Activated CD8-positive, alpha-beta memory T cell treated with anti-CD3 and anti-CD28 coated beads, Interleukin-2, amount 10 ng/mL, durations not matched to agents 7 days and 5 days (primary cell): Measurements from ENCODE around the gene CACNA1B. TPM values are rescaled to one million over a fixed set of nuclear protein-coding genes. Genes with fewer than 3 reads are reported as not detected.

ENCODE experiments used
- ATAC-seq: fragments of 150-1000 bp; cut with Tn5 transposase; one replicate; pipeline ENCODE4 v1.10.0; 2021; ENCODE audit warnings: moderate library complexity
- CTCF ChIA-PET: fragments of 350-600 bp; sonication (Branson Sonifier 250); formaldehyde crosslinking; loops from one replicate; lab custom pipeline; 2021; ENCODE audit warnings: antibody characterized with exemption; lab: Charles Lee
- DNase-seq: peaks from one replicate; pipeline ENCODE4 v3.0.0-alpha.2; 2020
- H3K27ac Mint-ChIP-seq: one replicate; pipeline ENCODE4 v1.8.0; 2021; ENCODE audit warnings: mild to moderate bottlenecking, mixed read lengths
- H3K27me3 Mint-ChIP-seq: one replicate; pipeline ENCODE4 v1.8.0; 2021; ENCODE audit warnings: mixed read lengths
- H3K36me3 Mint-ChIP-seq: one replicate; pipeline ENCODE4 v1.8.0; 2021; ENCODE audit warnings: mild to moderate bottlenecking, mixed read lengths
- H3K4me1 Mint-ChIP-seq: one replicate; pipeline ENCODE4 v1.8.0; 2021; ENCODE audit warnings: mixed read lengths
- H3K4me3 Mint-ChIP-seq: one replicate; pipeline ENCODE4 v1.8.0; 2021; ENCODE audit warnings: mild to moderate bottlenecking, moderate library complexity, mixed read lengths
- H3K9me3 Mint-ChIP-seq: one replicate; pipeline ENCODE4 v1.8.0; 2022; ENCODE audit warnings: low read depth, mixed read lengths
- total RNA-seq, 2 experiments: library from RNA; stranded (reverse); gene quantifications; one replicate each; pipeline ENCODE4 v1.2.3, GENCODE V29; 2021

The CACNA1B gene
- total RNA-seq, 2 experiments from 2014 or later, result not detected

GRCh38 chr9:138022121-138022741, 144.6 kb downstream of the CACNA1B start:
- ATAC-seq (no peak), DNase-seq (peak; percentile 39)
- H3K9me3 Mint-ChIP-seq, result no peaks in the 10 kb centered on the region
- H3K4me3 Mint-ChIP-seq, result no peak overlapping the region
- H3K27me3 Mint-ChIP-seq, result peaks cover 39% of the 10 kb centered on the region
- no peaks in the 10 kb centered on the region for H3K4me1 Mint-ChIP-seq
- no peak overlapping the region for H3K27ac Mint-ChIP-seq
- no peaks in the 10 kb centered on the region for H3K36me3 Mint-ChIP-seq
- CTCF ChIA-PET, result no interaction called here

DNA sequence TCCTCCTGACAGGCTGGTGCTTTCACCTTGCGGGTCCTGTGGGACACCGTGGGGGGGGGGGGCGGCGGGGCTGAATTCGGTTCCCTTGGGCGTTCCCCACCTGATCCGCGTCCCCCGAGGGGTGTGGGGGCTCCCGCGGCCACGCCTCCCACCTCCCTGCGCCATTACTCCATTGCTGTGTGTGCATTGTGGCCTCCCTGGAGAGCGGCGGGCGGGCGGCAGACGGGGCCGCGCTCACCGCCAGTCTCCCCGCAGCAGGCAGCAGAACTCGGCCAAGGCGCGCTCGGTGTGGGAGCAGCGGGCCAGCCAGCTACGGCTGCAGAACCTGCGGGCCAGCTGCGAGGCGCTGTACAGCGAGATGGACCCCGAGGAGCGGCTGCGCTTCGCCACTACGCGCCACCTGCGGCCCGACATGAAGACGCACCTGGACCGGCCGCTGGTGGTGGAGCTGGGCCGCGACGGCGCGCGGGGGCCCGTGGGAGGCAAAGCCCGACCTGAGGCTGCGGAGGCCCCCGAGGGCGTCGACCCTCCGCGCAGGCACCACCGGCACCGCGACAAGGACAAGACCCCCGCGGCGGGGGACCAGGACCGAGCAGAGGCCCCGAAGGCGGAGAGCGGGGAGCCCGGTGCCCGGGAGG, 145.3 kb downstream of the CACNA1B start:
- Mint-ChIP-seq H3K4me1 (no peaks in the 10 kb centered on the region), H3K4me3 (no peak overlapping the region), H3K27ac (no peak overlapping the region), H3K36me3 (no peaks in the 10 kb centered on the region), H3K27me3 (peaks cover 41% of the 10 kb centered on the region), H3K9me3 (no peaks in the 10 kb centered on the region)
- CTCF ChIA-PET, result no interaction called here
- ATAC-seq, result no peak
- no peak for DNase-seq

DNA sequence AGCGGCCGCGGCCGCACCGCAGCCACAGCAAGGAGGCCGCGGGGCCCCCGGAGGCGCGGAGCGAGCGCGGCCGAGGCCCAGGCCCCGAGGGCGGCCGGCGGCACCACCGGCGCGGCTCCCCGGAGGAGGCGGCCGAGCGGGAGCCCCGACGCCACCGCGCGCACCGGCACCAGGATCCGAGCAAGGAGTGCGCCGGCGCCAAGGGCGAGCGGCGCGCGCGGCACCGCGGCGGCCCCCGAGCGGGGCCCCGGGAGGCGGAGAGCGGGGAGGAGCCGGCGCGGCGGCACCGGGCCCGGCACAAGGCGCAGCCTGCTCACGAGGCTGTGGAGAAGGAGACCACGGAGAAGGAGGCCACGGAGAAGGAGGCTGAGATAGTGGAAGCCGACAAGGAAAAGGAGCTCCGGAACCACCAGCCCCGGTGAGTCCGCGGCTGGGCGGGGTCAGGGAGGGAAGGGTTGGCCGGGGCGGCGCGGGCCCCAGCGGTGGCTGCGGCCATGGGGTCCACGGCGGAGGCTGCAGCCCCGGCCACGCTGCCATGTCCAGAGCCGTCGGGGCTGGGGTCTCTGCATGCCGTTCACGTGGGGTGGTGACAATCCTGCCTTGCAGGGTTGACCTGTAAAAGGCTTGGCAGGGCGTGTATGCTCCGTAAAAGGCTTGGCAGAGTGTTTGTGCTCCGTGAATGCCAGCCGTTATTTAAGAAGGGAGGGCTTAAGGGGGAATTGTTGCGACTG, 146.0 kb downstream of the CACNA1B start:
- no peak overlapping the region for H3K27ac Mint-ChIP-seq
- no peaks in the 10 kb centered on the region for H3K9me3 Mint-ChIP-seq
- DNase-seq (no peak), ATAC-seq (no peak)
- no peaks in the 10 kb centered on the region for H3K4me1 Mint-ChIP-seq
- no peak overlapping the region for H3K4me3 Mint-ChIP-seq
- CTCF ChIA-PET, result no interaction called here
- no peaks in the 10 kb centered on the region for H3K36me3 Mint-ChIP-seq
- peaks cover 46% of the 10 kb centered on the region for H3K27me3 Mint-ChIP-seq

- no peak for DNase-seq
- Mint-ChIP-seq H3K27ac (no peak overlapping the region), H3K4me3 (no peak overlapping the region), H3K4me1 (no peaks in the 10 kb centered on the region), H3K36me3 (no peaks in the 10 kb centered on the region), H3K9me3 (no peaks in the 10 kb centered on the region), H3K27me3 (peaks cover 48% of the 10 kb centered on the region)
- no peak for ATAC-seq
- CTCF ChIA-PET, result no interaction called here
Measured at GRCh38 chr9:138024131-138024530, 146.5 kb downstream of the CACNA1B start.

DNA sequence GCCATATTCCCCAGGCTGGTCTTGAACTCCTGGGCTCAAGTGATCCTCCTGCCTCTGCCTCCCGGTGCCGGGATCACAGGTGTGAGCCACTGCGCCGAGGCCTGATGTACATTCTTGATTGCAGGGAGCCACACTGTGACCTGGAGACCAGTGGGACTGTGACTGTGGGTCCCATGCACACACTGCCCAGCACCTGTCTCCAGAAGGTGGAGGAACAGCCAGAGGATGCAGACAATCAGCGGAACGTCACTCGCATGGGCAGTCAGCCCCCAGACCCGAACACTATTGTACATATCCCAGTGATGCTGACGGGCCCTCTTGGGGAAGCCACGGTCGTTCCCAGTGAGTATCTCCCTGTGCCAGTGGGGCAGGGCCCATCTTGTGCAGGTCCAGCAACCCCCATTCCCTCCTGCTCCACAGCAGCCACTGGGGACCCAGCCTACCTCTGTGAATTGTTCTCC, 147.3 kb downstream of the CACNA1B start:
- Mint-ChIP-seq H3K4me3 (no peak overlapping the region), H3K36me3 (no peaks in the 10 kb centered on the region), H3K9me3 (no peaks in the 10 kb centered on the region), H3K27me3 (peaks cover 53% of the 10 kb centered on the region), H3K27ac (no peak overlapping the region), H3K4me1 (no peaks in the 10 kb centered on the region)
- DNase-seq, result no peak
- CTCF ChIA-PET, result no interaction called here
- no peak for ATAC-seq

- Mint-ChIP-seq H3K4me3 (no peak overlapping the region), H3K27me3 (peaks cover 59% of the 10 kb centered on the region), H3K27ac (no peak overlapping the region), H3K36me3 (no peaks in the 10 kb centered on the region), H3K9me3 (no peaks in the 10 kb centered on the region), H3K4me1 (no peaks in the 10 kb centered on the region)
- DNase-seq (peak; percentile 32), ATAC-seq (no peak)
- CTCF ChIA-PET, result no interaction called here
Measured at GRCh38 chr9:138025417-138025816, 147.8 kb downstream of the CACNA1B start.

GRCh38 chr9:138025908-138026307, 148.3 kb downstream of the CACNA1B start:
- no peak overlapping the region for H3K27ac Mint-ChIP-seq
- DNase-seq (no peak), ATAC-seq (no peak)
- no peak overlapping the region for H3K4me3 Mint-ChIP-seq
- no peaks in the 10 kb centered on the region for H3K36me3 Mint-ChIP-seq
- no peaks in the 10 kb centered on the region for H3K9me3 Mint-ChIP-seq
- no peaks in the 10 kb centered on the region for H3K4me1 Mint-ChIP-seq
- CTCF ChIA-PET, result no interaction called here
- H3K27me3 Mint-ChIP-seq, result peaks cover 62% of the 10 kb centered on the region

GRCh38 chr9:138028596-138028995, 151.0 kb downstream of the CACNA1B start:
- CTCF ChIA-PET, result interaction anchor here (0.6 kb wide), 1 partner anchor 327 kb away, joined by 3 read pairs; no protein-coding TSS in a partner anchor
- Mint-ChIP-seq H3K9me3 (no peaks in the 10 kb centered on the region), H3K4me3 (no peak overlapping the region), H3K27ac (no peak overlapping the region), H3K27me3 (peaks cover 71% of the 10 kb centered on the region), H3K4me1 (no peaks in the 10 kb centered on the region), H3K36me3 (no peaks in the 10 kb centered on the region)
- ATAC-seq (no peak), DNase-seq (no peak)

DNA sequence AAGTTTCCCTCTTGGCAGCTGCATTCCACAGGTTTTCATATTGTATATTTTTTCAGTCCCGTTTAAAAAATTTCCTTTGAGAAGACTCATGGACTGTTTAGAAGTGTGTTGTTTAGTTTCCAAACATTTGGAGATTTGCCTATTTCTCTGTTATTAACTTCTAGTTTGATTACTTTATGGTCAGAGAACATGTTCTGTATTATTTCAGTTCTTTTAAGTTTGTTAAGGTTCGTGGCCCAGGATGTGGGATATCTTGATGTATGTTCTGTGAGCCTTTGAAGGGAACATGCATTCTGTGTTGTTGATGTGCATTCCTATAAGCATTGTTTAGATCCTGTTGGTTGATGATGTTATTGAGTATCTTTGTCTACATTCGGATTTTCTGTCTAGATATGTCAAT, 153.6 kb downstream of the CACNA1B start:
- Mint-ChIP-seq H3K9me3 (no peaks in the 10 kb centered on the region), H3K27me3 (peaks cover 60% of the 10 kb centered on the region), H3K27ac (no peak overlapping the region), H3K4me3 (no peak overlapping the region), H3K36me3 (no peaks in the 10 kb centered on the region), H3K4me1 (no peaks in the 10 kb centered on the region)
- CTCF ChIA-PET, result no interaction called here
- DNase-seq (no peak), ATAC-seq (no peak)

DNA sequence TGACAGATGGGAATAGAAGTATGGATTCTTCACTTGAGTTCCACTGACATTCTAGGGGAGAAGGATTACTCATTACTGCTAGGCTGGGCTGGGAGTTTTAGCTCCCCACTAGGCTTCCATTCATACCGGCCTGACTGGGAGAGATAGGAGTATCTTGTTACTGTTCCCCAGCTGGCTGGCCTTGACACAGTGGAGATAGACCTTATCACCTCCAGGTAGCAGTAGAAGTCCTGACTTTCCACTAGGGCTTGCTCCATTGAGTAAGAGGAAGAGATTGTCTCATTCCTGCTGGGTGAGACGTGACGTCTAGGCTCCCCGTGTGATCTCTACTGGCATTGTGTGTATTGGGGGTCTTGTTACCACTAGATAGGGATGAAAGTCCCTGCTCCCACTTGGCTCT, 156.4 kb downstream of the CACNA1B start:
- Mint-ChIP-seq H3K4me3 (no peak overlapping the region), H3K4me1 (no peaks in the 10 kb centered on the region), H3K27ac (no peak overlapping the region), H3K36me3 (no peaks in the 10 kb centered on the region), H3K9me3 (no peaks in the 10 kb centered on the region), H3K27me3 (peaks cover 45% of the 10 kb centered on the region)
- CTCF ChIA-PET, result no interaction called here
- DNase-seq, result no peak
- no peak for ATAC-seq

DNA sequence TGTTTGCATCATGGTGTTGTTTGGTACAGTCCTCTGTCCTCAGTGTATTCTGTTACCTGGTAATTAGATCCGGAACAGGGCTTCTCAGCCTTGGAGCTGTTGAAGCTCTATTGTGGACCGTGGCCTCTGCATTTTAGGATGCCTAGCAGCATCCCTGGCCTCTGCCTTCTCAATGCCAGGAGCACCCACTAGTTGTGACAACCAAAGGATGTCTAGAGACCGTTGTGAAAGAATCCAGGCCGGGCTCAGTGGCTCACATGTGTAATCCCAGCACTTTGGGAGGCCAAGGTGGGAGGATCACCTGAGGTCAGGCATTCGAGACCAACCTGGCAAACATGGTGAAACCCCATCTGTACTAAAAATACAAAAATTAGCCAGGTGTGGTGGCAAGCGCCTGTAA, 159.6 kb downstream of the CACNA1B start:
- Mint-ChIP-seq H3K4me3 (no peak overlapping the region), H3K9me3 (no peaks in the 10 kb centered on the region), H3K36me3 (no peaks in the 10 kb centered on the region), H3K4me1 (no peaks in the 10 kb centered on the region), H3K27ac (no peak overlapping the region), H3K27me3 (peaks cover 20% of the 10 kb centered on the region)
- DNase-seq (peak; percentile 19), ATAC-seq (no peak)
- CTCF ChIA-PET, result no interaction called here

DNA sequence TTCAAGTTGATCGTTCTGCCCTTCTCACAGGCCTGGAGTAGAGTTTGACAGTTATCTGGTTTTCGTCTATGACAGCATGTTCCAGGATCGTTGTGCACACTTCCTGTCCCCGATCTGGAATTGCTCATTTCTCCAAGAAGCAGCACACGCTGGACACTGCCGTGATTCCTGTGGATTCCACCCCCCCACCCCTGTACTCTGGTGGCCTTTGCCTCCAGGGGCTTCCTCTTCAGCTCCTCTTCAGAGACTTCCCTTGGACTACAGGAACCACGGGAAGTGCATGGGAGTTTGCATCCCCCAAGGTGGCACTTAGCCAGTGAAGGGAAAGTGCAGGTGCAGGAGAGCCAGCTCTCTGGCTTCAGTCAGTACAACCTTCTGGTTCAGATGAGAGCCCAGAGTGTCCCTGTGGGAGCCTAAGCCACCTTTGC, 160.7 kb downstream of the CACNA1B start:
- H3K4me1 Mint-ChIP-seq, result no peaks in the 10 kb centered on the region
- CTCF ChIA-PET, result no interaction called here
- DNase-seq, result peak; percentile 33
- H3K4me3 Mint-ChIP-seq, result no peak overlapping the region
- ATAC-seq, result no peak
- peaks cover 9% of the 10 kb centered on the region for H3K27me3 Mint-ChIP-seq
- no peaks in the 10 kb centered on the region for H3K36me3 Mint-ChIP-seq
- no peak overlapping the region for H3K27ac Mint-ChIP-seq
- no peaks in the 10 kb centered on the region for H3K9me3 Mint-ChIP-seq

GRCh38 chr9:138040446-138041430, 163.2 kb downstream of the CACNA1B start:
- no peak overlapping the region for H3K4me3 Mint-ChIP-seq
- peak; percentile 22 for DNase-seq
- CTCF ChIA-PET, result no interaction called here

More at GRCh38 chr9:138040446-138041430, 163.2 kb downstream of the CACNA1B start:
- ATAC-seq, result no peak
- H3K36me3 Mint-ChIP-seq, result no peaks in the 10 kb centered on the region
- H3K9me3 Mint-ChIP-seq, result no peaks in the 10 kb centered on the region
- H3K27me3 Mint-ChIP-seq, result peaks cover 5% of the 10 kb centered on the region
- no peak overlapping the region for H3K27ac Mint-ChIP-seq
- H3K4me1 Mint-ChIP-seq, result no peaks in the 10 kb centered on the region
